Measurements from ENCODE around the gene GALNT16. TPM values are rescaled to one million over a fixed set of nuclear protein-coding genes. Genes with fewer than 3 reads are reported as not detected.

The GALNT16 gene
- total and polyA plus RNA-seq, 2 donors (not counting 3 experiments of a cell fraction or from before 2014, with no cell fraction given), result 0.39 to 0.49 TPM

DNA sequence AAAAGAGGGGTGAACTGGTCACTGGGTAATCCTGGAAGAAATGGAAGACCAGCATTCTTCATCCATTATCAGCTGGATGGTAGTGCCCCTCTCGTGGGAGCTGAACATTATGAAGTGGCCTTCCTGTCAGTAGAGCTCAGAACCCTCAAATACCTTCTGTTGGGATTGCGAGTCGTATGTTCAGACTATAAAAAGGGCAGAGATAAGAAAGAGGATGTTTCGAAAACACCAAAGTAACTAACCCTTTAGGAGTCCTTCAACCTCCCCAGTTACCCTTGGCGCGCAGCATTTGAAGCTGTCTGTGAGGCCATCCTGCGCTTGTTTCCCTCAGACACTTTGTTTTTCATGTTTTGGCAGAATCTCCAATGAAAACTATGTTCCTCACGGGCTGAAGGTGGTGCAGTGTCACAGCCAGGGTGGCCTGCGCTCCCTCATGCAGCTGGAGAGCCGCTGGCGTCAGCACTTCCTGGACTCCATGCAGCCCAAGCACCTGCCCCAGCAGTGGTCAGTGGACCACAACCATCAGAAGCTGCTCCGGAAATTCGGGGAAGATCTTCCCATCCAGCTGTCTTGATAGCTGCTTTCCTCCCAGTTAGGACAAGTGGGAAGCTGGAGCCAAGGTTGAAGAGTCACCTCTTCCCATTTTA lies 19.3 kb upstream of the GALNT16 start:
- Histone ChIP-seq H3K4me2 (ENCODE audit: insufficient read depth, low read length) (no peak overlapping the region), H3K4me1 (ENCODE audit: control insufficient read depth, extremely low read depth, insufficient read depth, low read length) (no peaks in the 10 kb centered on the region), H3K9me3 (replicated peaks; ENCODE audit: control insufficient read depth, insufficient read depth, low read length) (no peaks in the 10 kb centered on the region), H4K20me1 (replicated peaks; ENCODE audit: control insufficient read depth, extremely low read depth, insufficient read depth, low read length) (peaks cover 2% of the 10 kb centered on the region), H3K27ac (ENCODE audit: insufficient read depth, low read depth, low read length) (no peak overlapping the region), H3K9ac (replicated peaks; ENCODE audit: extremely low read depth, insufficient read depth, low read length) (no peak overlapping the region), H3K27me3 (ENCODE audit: control insufficient read depth in 2 of 2, insufficient read depth in 2 of 2, low read length in 2 of 2) (no peaks in the 10 kb centered on the region), H2AFZ (ENCODE audit: low read depth, low read length) (no peak overlapping the region), H3K79me2 (ENCODE audit: control insufficient read depth, insufficient read depth, low read length) (no peaks in the 10 kb centered on the region), H3K9me1 (replicated peaks; ENCODE audit: control insufficient read depth, extremely low read depth, insufficient read depth, low read length) (no peaks in the 10 kb centered on the region), H3K36me3 (ENCODE audit: control insufficient read depth in 2 of 2, extremely low read depth in 1 of 2, insufficient read depth in 2 of 2, low read length in 2 of 2) (peaks cover 0 to 17% of the 10 kb centered on the region in 2 experiments), H3K4me3 (replicated peaks in 1 of 3; ENCODE audit: insufficient read depth in 1 of 3, low read depth in 1 of 3, low read length in 3 of 3) (no peak overlapping the region)
- no peak for DNase-seq (ENCODE audit: low read depth, low spot score)
- FAIRE-seq, result no peak
- TF ChIP-seq JUN (IDR thresholded peaks at IDR 0.05; ENCODE audit: borderline replicate concordance, insufficient read depth, insufficient read length, low read depth) (no peak), POLR2A (IDR thresholded peaks at IDR 0.05; ENCODE audit: low read depth, low read length) (no peak), POLR2AphosphoS5 (IDR thresholded peaks at IDR 0.05; ENCODE audit: insufficient read depth, low read depth, low read length) (no peak), MYC (IDR thresholded peaks at IDR 0.05; ENCODE audit: low read depth, low read length) (no peak), FOS (IDR thresholded peaks at IDR 0.05; ENCODE audit: borderline replicate concordance, insufficient read depth, low read length) (no peak), GATA2 (IDR thresholded peaks at IDR 0.05; ENCODE audit: insufficient read depth, insufficient read length, low read depth, low read length) (no peak), EZH2 (IDR thresholded peaks at IDR 0.05; ENCODE audit: borderline replicate concordance, low read depth, low read length, severe bottlenecking) (no peak)
- TF ChIP-seq, protein P1, sequence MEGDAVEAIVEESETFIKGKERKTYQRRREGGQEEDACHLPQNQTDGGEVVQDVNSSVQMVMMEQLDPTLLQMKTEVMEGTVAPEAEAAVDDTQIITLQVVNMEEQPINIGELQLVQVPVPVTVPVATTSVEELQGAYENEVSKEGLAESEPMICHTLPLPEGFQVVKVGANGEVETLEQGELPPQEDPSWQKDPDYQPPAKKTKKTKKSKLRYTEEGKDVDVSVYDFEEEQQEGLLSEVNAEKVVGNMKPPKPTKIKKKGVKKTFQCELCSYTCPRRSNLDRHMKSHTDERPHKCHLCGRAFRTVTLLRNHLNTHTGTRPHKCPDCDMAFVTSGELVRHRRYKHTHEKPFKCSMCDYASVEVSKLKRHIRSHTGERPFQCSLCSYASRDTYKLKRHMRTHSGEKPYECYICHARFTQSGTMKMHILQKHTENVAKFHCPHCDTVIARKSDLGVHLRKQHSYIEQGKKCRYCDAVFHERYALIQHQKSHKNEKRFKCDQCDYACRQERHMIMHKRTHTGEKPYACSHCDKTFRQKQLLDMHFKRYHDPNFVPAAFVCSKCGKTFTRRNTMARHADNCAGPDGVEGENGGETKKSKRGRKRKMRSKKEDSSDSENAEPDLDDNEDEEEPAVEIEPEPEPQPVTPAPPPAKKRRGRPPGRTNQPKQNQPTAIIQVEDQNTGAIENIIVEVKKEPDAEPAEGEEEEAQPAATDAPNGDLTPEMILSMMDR (IDR thresholded peaks at IDR 0.05; ENCODE audit: extremely low read depth in 1 of 2, insufficient read depth in 1 of 2, low read depth in 1 of 2, low read length in 2 of 2), result no peak
- TF ChIP-seq, protein P2, sequence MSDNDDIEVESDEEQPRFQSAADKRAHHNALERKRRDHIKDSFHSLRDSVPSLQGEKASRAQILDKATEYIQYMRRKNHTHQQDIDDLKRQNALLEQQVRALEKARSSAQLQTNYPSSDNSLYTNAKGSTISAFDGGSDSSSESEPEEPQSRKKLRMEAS (IDR thresholded peaks at IDR 0.05; ENCODE audit: insufficient read depth, insufficient read length), result no peak
- dilution Hi-C loops (cut with MboI; ENCODE audit: extremely low pct_ligation_motif_present, low sequenced_read_pairs), result no loop called here
- CTCF ChIA-PET, result interaction anchor here (1.1 to 4.7 kb wide), 5 partner anchors 14 to 219 kb away, joined by 3 to 78 read pairs (median 31); no protein-coding TSS in a partner anchor
- POLR2A ChIA-PET, result no interaction called here
- BruUV-seq (replicated peaks), result no TSS peak
- intact Hi-C loops (cut with micrococcal nuclease), result loop anchor here (5.0 kb wide), 3 partner anchors 47 to 237 kb away; partner anchors contain the start of genes ERH and SLC39A9

Data from endothelial cell of umbilical vein (primary cell).